Liver (tissue), 3 donors: ENCODE data around the gene DAAM1.

Source experiments
- FOXA1 ChIP-seq: IDR thresholded peaks from 2 replicates; pipeline ENCODE4 v1.6.1; 2016; ENCODE audit warnings: antibody characterized with exemption
- JUND ChIP-seq, 2 donors: IDR thresholded peaks; 2 replicates each; pipeline ENCODE4 v1.6.1; 2016; ENCODE audit warnings: antibody characterized with exemption in 2 of 2
- TAF1 ChIP-seq: conservative IDR thresholded peaks from 2 replicates; pipeline ENCODE4 v1.6.1; 2016; ENCODE audit warnings: antibody characterized with exemption, mild to moderate bottlenecking
- TF ChIP-seq, protein P1 (sequence below): fragments of 150-350 bp; IDR thresholded peaks from 2 replicates; pipeline ENCODE4 v1.5.1; 2017; ENCODE audit warnings: improper control_type of control experiment, low read depth, low read length; ENCODE audit not compliant: missing input control
- TF ChIP-seq, protein P2 (sequence below): IDR thresholded peaks from 2 replicates; pipeline ENCODE4 v1.6.1; 2016; ENCODE audit warnings: antibody characterized with exemption
- TF ChIP-seq, protein P3 (sequence below): IDR thresholded peaks from 2 replicates; pipeline ENCODE4 v1.6.1; 2016; ENCODE audit warnings: antibody characterized with exemption, mild to moderate bottlenecking
- donor health status: healthy.
- donor health status: healthy.

DNA sequence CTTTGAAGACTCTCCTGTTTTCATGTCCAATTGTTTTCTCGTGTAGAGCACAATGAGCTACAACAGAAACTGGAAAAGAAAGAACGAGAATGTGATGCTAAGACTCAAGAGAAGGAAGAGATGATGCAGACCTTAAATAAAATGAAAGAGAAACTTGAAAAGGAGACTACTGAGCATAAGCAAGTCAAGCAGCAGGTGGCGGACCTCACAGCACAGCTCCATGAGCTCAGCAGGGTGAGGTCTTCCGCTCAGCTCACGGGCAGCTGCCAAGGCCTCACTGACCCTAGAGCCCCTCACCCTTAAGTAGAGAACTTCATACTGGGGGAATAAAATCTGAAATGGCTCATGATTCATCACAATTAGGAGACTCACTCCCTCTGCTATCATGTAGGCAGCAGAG lies 142.0 kb downstream of the DAAM1 start:
- TF ChIP-seq, protein P1, sequence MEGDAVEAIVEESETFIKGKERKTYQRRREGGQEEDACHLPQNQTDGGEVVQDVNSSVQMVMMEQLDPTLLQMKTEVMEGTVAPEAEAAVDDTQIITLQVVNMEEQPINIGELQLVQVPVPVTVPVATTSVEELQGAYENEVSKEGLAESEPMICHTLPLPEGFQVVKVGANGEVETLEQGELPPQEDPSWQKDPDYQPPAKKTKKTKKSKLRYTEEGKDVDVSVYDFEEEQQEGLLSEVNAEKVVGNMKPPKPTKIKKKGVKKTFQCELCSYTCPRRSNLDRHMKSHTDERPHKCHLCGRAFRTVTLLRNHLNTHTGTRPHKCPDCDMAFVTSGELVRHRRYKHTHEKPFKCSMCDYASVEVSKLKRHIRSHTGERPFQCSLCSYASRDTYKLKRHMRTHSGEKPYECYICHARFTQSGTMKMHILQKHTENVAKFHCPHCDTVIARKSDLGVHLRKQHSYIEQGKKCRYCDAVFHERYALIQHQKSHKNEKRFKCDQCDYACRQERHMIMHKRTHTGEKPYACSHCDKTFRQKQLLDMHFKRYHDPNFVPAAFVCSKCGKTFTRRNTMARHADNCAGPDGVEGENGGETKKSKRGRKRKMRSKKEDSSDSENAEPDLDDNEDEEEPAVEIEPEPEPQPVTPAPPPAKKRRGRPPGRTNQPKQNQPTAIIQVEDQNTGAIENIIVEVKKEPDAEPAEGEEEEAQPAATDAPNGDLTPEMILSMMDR = no peak
- no peak for TF ChIP-seq JUND (IDR thresholded peaks at IDR 0.05)
- TF ChIP-seq, protein P2, sequence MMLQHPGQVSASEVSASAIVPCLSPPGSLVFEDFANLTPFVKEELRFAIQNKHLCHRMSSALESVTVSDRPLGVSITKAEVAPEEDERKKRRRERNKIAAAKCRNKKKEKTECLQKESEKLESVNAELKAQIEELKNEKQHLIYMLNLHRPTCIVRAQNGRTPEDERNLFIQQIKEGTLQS = no peak
- TF ChIP-seq, protein P3, sequence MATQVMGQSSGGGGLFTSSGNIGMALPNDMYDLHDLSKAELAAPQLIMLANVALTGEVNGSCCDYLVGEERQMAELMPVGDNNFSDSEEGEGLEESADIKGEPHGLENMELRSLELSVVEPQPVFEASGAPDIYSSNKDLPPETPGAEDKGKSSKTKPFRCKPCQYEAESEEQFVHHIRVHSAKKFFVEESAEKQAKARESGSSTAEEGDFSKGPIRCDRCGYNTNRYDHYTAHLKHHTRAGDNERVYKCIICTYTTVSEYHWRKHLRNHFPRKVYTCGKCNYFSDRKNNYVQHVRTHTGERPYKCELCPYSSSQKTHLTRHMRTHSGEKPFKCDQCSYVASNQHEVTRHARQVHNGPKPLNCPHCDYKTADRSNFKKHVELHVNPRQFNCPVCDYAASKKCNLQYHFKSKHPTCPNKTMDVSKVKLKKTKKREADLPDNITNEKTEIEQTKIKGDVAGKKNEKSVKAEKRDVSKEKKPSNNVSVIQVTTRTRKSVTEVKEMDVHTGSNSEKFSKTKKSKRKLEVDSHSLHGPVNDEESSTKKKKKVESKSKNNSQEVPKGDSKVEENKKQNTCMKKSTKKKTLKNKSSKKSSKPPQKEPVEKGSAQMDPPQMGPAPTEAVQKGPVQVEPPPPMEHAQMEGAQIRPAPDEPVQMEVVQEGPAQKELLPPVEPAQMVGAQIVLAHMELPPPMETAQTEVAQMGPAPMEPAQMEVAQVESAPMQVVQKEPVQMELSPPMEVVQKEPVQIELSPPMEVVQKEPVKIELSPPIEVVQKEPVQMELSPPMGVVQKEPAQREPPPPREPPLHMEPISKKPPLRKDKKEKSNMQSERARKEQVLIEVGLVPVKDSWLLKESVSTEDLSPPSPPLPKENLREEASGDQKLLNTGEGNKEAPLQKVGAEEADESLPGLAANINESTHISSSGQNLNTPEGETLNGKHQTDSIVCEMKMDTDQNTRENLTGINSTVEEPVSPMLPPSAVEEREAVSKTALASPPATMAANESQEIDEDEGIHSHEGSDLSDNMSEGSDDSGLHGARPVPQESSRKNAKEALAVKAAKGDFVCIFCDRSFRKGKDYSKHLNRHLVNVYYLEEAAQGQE = no peak
- no peak for TF ChIP-seq TAF1
- no peak for TF ChIP-seq FOXA1
